HG03521 (cell line): Measurements from ENCODE around the gene MFNG.

Source experiments
- ATAC-seq: cut with Tn5 transposase; IDR thresholded peaks from one replicate; pipeline ENCODE4 v1.9.1; 2021; ENCODE audit warnings: mild to moderate bottlenecking, moderate library complexity; ENCODE audit not compliant: unreplicated experiment

Gene MFNG

DNA sequence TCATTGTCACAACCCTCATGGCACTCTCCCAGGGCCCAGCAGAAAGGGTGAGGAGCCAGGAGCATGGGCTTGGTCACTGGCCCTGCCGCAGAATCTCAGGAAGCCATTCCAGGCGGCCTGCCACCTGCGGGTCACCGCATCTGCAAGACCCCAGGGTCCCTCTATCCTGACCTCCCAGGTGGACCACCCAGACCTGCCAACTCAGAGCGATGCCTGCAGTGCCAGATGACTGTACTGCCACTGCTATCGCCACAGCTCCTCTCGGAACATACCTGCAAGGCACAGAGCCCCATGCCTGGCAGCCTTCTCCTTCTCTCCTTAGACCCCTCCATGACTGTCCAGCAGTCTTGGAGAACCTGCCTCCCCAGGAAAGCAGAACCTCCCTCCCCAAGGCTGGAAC lies 32.5 kb downstream of the MFNG start:
- no peak for ATAC-seq

GRCh38 chr22:37451218-37451617 lies 35.0 kb downstream of the MFNG start:
- ATAC-seq: no peak

GRCh38 chr22:37449331-37450001 lies 36.7 kb downstream of the MFNG start:
- no peak for ATAC-seq

GRCh38 chr22:37448516-37449127 lies 37.6 kb downstream of the MFNG start:
- ATAC-seq: no peak

- no peak for ATAC-seq
Measured at GRCh38 chr22:37445501-37445900, 40.7 kb downstream of the MFNG start.

DNA sequence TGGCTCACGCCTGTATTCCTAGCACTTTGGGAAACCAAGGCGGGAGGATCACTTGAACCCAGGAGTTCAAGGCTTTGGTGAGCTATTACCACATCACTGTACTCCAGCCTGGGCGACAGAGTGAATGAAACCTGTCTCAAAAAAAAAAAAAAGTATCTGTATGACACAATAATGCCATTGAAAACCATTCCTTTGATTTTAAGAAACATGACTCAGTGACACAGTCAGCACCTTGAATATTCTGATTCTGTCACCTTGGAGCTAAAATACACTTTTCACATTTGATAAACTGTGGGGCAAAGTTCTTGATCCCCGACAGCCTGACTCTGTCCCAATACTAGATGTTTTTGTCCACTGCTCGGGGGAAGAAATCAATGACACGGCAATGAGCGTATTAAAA lies 42.2 kb downstream of the MFNG start:
- ATAC-seq: no peak

DNA sequence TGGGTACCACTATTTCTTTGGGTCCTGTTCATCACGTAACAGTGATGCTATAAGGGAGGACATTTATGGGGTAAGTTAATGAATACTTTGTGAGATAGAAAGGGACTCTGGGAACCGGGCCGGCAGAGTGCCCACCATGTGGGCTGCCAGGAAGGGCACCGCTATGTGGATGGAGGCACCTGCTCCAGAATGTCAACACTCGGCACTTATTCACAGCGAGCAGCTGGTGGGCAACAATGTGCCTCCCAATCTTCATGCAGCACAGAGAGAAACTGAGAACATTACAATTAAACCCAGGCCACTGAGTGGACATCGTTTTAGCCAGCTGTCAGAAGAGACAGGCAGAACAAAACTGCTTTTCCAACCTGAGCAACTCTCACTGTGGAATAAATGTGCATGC lies 43.1 kb downstream of the MFNG start:
- no peak for ATAC-seq

DNA sequence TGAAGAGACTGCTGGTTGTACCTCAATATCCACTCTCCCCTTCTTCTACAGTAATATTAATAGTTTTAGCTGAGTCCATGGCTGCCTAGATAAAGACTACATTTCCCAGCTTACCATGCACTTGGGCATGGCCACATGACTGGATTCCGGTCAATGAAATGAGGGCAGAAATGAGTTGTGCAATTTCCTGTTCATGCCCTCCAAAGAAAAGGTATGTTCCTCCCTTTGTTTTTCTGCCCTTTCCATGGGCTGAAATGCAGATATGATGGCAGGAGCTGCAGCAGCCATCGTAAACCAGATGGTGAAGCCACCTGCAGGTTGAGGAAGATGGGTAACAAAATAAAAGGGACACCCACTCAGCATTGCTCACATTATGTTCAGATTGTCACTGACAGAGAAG lies 43.6 kb downstream of the MFNG start:
- ATAC-seq: no peak

GRCh38 chr22:37442135-37442534 lies 44.0 kb downstream of the MFNG start:
- no peak for ATAC-seq

- ATAC-seq: no peak
Measured at GRCh38 chr22:37440875-37441274, 45.3 kb downstream of the MFNG start.

DNA sequence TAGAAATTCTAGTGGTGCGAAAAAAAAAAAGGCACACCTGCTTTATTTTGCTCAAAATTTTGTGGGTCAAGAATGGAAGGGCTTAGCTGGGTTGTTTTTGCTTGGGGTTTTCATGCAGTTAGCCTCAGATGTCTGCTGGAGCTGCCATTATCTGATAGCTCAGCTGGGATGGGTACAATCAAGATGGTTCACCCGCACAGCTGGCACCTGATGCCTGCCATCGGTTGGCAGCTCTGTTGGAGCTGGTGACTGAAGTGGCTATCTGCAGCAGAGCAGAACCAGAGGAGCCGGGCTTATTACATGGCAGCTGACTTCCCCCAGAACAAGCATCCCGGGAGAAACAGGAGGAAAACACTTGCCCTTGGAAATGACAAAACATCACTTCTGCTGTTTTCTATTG lies 46.8 kb downstream of the MFNG start:
- ATAC-seq: no peak

DNA sequence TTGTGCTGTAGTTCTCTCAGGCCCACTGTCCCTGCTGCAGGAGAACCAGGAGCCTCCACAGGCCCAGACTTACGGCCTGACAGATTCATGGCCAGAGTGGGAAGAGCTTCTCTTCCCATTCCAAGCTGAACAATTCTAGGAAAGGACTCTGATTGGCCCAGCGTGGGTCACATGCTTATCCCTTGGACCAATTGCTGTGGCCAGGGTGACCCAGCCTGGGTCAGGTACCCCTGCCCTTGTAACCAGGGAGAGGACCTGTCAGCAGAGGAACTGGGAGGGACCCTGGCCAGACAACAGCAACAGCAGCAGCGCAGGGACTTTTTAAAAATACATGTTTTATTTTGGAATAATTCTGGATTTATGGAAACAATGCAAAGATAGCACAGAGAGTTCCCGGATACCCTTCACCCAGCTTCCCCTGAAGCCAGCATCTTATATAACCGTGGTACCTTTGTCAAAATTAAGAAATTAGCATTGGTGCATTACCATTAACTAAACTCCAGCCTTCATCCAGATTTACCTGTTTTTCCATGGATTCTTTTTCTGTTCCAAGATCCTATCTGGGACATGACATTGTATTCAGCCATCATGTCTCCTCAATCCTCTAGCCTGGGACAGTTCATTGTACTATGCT lies 50.1 kb downstream of the MFNG start:
- no peak for ATAC-seq

GRCh38 chr22:37433786-37434185 lies 52.4 kb downstream of the MFNG start:
- ATAC-seq: no peak

GRCh38 chr22:37432708-37433054 lies 53.5 kb downstream of the MFNG start:
- ATAC-seq: no peak

GRCh38 chr22:37431801-37432707 lies 54.1 kb downstream of the MFNG start:
- no peak for ATAC-seq

GRCh38 chr22:37431366-37431765 lies 54.8 kb downstream of the MFNG start:
- ATAC-seq: no peak

DNA sequence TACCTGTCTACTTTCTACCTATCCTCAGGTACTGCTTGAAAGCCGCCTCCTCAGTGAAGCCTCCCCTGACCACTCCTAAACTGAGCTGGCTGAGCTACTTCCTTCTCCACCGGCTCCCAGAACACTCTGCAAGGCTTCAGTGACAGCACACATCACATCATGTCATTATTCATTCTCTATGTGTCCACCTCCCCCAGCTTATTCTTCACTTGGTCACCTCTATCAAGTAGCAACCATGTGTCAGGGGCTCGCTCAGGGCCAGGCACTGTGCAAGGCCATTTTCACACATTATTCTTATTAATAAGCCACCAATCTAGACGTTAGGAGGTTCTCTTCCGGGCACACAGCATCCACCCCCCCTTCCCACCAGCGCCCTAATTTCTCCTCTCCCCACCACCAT lies 55.2 kb downstream of the MFNG start:
- no peak for ATAC-seq

GRCh38 chr22:37428649-37429586 lies 57.3 kb downstream of the MFNG start:
- ATAC-seq: no peak

DNA sequence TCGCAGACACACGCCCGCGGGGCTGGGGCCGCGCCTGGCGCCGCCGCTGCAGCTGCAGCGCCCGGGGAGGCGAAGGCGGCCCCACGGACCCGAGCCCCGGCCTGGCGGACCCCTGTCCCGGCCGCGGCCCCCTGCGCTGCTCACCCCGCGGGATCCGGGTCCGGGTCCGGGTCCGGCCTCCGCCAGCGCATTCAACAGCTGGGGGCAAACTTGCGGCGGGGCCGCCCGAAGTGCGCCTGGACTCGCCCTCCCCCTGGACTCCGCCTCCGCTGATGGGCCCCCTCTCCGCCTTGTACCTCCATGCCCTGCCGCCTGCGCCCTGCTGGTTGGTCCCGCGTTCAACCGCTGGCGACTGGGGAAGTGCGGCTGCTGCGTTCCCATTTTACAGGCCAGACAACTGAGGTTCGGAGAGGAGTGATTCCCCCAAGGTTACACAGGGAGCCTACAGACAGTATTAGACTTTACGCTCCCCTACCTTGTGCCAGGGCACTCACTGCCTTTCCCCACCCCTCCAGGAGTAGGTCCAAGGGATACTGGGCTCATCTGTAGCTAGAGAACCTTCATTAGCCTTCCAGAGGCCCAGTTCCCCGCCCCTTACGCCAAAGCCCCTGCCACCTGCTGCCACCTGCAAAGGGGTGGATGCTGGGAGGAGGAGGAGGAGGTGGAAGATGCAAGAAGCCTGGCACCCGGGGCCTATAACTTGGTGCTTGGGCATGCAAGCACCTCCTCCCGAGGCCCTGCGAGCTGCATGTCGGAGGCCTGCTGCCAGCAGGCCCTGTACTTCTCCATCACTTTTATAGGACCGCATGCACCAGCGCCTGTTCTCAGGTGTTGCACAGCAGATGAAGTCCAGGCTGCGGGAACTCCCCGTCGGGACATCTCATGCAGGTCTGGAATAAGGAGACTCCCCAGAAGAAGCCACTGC lies 58.2 kb downstream of the MFNG start:
- no peak for ATAC-seq
